ENCODE results near the gene SKIL. TPM values are rescaled to one million over a fixed set of nuclear protein-coding genes. Genes with fewer than 3 reads are reported as not detected.
"Not testable (repeated sequence)": the region's sequence is repeated elsewhere in the genome, so short reads cannot be mapped to it uniquely, and the experiment has no call there.

SKIL gene
- total and polyA plus RNA-seq, 11 donors, result 6.6 to 33.6 (median 24.0) TPM

- no peak for TF ChIP-seq POLR2A (IDR thresholded peaks at IDR 0.05)
- TF ChIP-seq, protein P1, sequence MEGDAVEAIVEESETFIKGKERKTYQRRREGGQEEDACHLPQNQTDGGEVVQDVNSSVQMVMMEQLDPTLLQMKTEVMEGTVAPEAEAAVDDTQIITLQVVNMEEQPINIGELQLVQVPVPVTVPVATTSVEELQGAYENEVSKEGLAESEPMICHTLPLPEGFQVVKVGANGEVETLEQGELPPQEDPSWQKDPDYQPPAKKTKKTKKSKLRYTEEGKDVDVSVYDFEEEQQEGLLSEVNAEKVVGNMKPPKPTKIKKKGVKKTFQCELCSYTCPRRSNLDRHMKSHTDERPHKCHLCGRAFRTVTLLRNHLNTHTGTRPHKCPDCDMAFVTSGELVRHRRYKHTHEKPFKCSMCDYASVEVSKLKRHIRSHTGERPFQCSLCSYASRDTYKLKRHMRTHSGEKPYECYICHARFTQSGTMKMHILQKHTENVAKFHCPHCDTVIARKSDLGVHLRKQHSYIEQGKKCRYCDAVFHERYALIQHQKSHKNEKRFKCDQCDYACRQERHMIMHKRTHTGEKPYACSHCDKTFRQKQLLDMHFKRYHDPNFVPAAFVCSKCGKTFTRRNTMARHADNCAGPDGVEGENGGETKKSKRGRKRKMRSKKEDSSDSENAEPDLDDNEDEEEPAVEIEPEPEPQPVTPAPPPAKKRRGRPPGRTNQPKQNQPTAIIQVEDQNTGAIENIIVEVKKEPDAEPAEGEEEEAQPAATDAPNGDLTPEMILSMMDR (IDR thresholded peaks at IDR 0.05), result no peak
- ATAC-seq (no peak), DNase-seq (no peak)
- Histone ChIP-seq H3K9me3 (peaks cover 0 to 7% (median 0%) of the 10 kb centered on the region in 12 donors), H3K4me3 (no peak overlapping the region), H3K36me3 (no peaks in the 10 kb centered on the region), H3K27me3 (no peaks in the 10 kb centered on the region), H3K27ac (no peak overlapping the region), H3K4me1 (peaks cover 0 to 7% (median 0%) of the 10 kb centered on the region in 12 donors)
- WGBS, 4 donors, result 86 to 90% (median 87%) methylated on average over 3 of the region's 3 CpGs
- intact Hi-C loops (cut with DNase I), result no loop called here
These were observed 32.6 kb upstream of the SKIL start for GRCh38 chr3:170324962-170325361.

GRCh38 chr3:170327040-170327808, 30.3 kb upstream of the SKIL start:
- TF ChIP-seq, protein P1 (IDR thresholded peaks at IDR 0.05), result no peak
- no peak for TF ChIP-seq POLR2A (IDR thresholded peaks at IDR 0.05)
- Histone ChIP-seq H3K4me1 (peaks cover 0 to 4% (median 0%) of the 10 kb centered on the region in 12 donors), H3K4me3 (no peak overlapping the region), H3K36me3 (no peaks in the 10 kb centered on the region), H3K27me3 (no peaks in the 10 kb centered on the region), H3K27ac (no peak overlapping the region), H3K9me3 (peaks cover 0 to 7% (median 0%) of the 10 kb centered on the region in 12 donors)
- DNase-seq, result no peak
- WGBS, 4 donors, result 86 to 96% (median 95%) methylated on average over 9 to 24 of the region's 24 CpGs
- ATAC-seq, result no peak
- intact Hi-C loops (cut with DNase I), result no loop called here

DNA sequence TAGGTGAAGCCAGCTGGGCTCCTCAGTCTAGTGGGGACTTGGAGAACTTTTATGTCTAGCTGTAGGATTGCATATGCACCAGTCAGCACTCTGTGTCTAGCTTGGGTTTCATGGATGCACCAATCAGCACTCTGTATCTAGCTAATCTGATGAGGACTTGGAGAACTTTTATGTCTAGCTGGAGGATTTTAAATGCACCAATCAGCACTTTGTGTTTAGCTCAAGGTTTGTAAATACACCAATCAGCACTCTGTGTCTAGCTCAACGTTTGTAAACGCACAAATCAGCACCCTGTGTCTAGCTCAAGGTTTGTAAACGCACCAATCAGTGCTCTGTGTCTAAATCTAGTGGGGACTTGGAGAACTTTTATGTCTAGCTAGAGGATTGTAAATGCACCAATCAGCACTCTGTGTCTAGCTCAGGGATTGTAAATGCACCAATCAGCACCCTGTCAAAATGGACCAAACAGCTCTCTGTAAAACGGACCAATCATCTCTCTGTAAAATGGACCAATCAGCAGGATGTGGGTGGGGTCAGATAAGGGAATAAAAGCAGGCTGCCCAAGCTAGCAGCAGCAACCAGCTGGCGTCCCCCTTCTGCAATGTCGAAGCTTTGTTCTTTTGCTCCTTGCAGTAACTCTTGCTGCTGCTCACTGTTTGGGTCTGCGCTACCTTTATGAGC, 29.5 kb upstream of the SKIL start:
- intact Hi-C loops (cut with DNase I); H3K4me3 ChIP-seq; H3K4me1 ChIP-seq; DNase-seq; H3K27ac ChIP-seq; H3K9me3 ChIP-seq; H3K36me3 ChIP-seq; H3K27me3 ChIP-seq; ATAC-seq: not testable (repeated sequence)
- WGBS, 4 donors, result 81 to 93% (median 90%) methylated on average over 7 of the region's 7 CpGs

- Histone ChIP-seq H3K4me1 (peaks cover 0 to 4% (median 0%) of the 10 kb centered on the region in 12 donors), H3K27ac (no peak overlapping the region), H3K9me3 (peaks cover 0 to 7% (median 0%) of the 10 kb centered on the region in 12 donors), H3K27me3 (no peaks in the 10 kb centered on the region), H3K4me3 (no peak overlapping the region), H3K36me3 (no peaks in the 10 kb centered on the region)
- intact Hi-C loops (cut with DNase I), result no loop called here
- ATAC-seq (no peak), DNase-seq (no peak)
- WGBS, 4 donors, result 80 to 96% (median 94%) methylated on average over 5 of the region's 5 CpGs
- no peak for TF ChIP-seq POLR2A (IDR thresholded peaks at IDR 0.05)
- TF ChIP-seq, protein P1 (IDR thresholded peaks at IDR 0.05), result no peak
These were observed 27.1 kb upstream of the SKIL start for GRCh38 chr3:170330366-170330765.

All from heart left ventricle (tissue), 16 donors.